ENCODE measurements around the gene STXBP6. TPM values are rescaled to one million over a fixed set of nuclear protein-coding genes. Genes with fewer than 3 reads are reported as not detected.

STXBP6 gene
- total and polyA plus RNA-seq, 2 experiments from 2014 or later, result 19.7 to 29.0 TPM

GRCh38 chr14:24843494-24843893, 206.5 kb downstream of the STXBP6 start:
- Histone ChIP-seq H3K27me3 (ENCODE audit: insufficient read depth) (no peaks in the 10 kb centered on the region), H2AFZ (no peak overlapping the region), H3K27ac (ENCODE audit: low read depth) (no peak overlapping the region), H3K79me2 (replicated peaks; ENCODE audit: insufficient read depth) (no peaks in the 10 kb centered on the region), H3K4me3 (no peak overlapping the region), H3F3A (replicated peaks; ENCODE audit: low read depth) (no peaks in the 10 kb centered on the region), H4K20me1 (replicated peaks; ENCODE audit: insufficient read depth) (no peaks in the 10 kb centered on the region), H3K9me2 (ENCODE audit: insufficient read depth) (no peaks in the 10 kb centered on the region), H3K4me1 (ENCODE audit: insufficient read depth) (peaks cover 7% of the 10 kb centered on the region; the same call in 1 of the 2 replicates), H3K4me2 (no peak overlapping the region), H3K36me3 (ENCODE audit: insufficient read depth) (no peaks in the 10 kb centered on the region)
- H3K36me3 Mint-ChIP-seq (ENCODE audit: low read depth), result no peaks in the 10 kb centered on the region
- H3K27ac Mint-ChIP-seq, result no peak overlapping the region
- no peaks in the 10 kb centered on the region for H3K9me3 Mint-ChIP-seq
- DNase-seq (ENCODE audit: low spot score) (no peak), ATAC-seq (no peak)
- H3K27me3 Mint-ChIP-seq (ENCODE audit: insufficient read depth, low read depth, poor library complexity), result peaks cover 3% of the 10 kb centered on the region
- TF ChIP-seq, protein P1, sequence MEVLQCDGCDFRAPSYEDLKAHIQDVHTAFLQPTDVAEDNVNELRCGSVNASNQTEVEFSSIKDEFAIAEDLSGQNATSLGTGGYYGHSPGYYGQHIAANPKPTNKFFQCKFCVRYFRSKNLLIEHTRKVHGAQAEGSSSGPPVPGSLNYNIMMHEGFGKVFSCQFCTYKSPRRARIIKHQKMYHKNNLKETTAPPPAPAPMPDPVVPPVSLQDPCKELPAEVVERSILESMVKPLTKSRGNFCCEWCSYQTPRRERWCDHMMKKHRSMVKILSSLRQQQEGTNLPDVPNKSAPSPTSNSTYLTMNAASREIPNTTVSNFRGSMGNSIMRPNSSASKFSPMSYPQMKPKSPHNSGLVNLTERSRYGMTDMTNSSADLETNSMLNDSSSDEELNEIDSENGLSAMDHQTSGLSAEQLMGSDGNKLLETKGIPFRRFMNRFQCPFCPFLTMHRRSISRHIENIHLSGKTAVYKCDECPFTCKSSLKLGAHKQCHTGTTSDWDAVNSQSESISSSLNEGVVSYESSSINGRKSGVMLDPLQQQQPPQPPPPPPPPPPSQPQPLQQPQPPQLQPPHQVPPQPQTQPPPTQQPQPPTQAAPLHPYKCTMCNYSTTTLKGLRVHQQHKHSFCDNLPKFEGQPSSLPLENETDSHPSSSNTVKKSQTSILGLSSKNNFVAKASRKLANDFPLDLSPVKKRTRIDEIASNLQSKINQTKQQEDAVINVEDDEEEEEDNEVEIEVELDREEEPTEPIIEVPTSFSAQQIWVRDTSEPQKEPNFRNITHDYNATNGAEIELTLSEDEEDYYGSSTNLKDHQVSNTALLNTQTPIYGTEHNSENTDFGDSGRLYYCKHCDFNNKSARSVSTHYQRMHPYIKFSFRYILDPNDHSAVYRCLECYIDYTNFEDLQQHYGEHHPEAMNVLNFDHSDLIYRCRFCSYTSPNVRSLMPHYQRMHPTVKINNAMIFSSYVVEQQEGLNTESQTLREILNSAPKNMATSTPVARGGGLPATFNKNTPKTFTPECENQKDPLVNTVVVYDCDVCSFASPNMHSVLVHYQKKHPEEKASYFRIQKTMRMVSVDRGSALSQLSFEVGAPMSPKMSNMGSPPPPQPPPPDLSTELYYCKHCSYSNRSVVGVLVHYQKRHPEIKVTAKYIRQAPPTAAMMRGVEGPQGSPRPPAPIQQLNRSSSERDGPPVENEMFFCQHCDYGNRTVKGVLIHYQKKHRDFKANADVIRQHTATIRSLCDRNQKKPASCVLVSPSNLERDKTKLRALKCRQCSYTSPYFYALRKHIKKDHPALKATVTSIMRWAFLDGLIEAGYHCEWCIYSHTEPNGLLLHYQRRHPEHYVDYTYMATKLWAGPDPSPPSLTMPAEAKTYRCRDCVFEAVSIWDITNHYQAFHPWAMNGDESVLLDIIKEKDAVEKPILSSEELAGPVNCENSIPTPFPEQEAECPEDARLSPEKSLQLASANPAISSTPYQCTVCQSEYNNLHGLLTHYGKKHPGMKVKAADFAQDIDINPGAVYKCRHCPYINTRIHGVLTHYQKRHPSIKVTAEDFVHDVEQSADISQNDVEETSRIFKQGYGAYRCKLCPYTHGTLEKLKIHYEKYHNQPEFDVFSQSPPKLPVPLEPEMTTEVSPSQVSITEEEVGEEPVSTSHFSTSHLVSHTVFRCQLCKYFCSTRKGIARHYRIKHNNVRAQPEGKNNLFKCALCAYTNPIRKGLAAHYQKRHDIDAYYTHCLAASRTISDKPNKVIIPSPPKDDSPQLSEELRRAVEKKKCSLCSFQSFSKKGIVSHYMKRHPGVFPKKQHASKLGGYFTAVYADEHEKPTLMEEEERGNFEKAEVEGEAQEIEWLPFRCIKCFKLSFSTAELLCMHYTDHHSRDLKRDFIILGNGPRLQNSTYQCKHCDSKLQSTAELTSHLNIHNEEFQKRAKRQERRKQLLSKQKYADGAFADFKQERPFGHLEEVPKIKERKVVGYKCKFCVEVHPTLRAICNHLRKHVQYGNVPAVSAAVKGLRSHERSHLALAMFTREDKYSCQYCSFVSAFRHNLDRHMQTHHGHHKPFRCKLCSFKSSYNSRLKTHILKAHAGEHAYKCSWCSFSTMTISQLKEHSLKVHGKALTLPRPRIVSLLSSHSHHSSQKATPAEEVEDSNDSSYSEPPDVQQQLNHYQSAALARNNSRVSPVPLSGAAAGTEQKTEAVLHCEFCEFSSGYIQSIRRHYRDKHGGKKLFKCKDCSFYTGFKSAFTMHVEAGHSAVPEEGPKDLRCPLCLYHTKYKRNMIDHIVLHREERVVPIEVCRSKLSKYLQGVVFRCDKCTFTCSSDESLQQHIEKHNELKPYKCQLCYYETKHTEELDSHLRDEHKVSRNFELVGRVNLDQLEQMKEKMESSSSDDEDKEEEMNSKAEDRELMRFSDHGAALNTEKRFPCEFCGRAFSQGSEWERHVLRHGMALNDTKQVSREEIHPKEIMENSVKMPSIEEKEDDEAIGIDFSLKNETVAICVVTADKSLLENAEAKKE (CRISPR knock-in tag; IDR thresholded peaks at IDR 0.05), result no peak
- TF ChIP-seq ZNF114 (CRISPR knock-in tag; IDR thresholded peaks at IDR 0.05), result no peak
- TF ChIP-seq ZNF331 (CRISPR knock-in tag; IDR thresholded peaks at IDR 0.05; ENCODE audit: low read depth), result no peak
- no peak for TF ChIP-seq EZH2 (IDR thresholded peaks at IDR 0.05; ENCODE audit: low read depth, unreplicated experiment)
- TF ChIP-seq POLR2AphosphoS5 (IDR thresholded peaks at IDR 0.05; ENCODE audit: low read depth), result no peak
- H3K4me3 Mint-ChIP-seq, result no peak overlapping the region
- H3K4me1 Mint-ChIP-seq, result peaks cover 17% of the 10 kb centered on the region

DNA sequence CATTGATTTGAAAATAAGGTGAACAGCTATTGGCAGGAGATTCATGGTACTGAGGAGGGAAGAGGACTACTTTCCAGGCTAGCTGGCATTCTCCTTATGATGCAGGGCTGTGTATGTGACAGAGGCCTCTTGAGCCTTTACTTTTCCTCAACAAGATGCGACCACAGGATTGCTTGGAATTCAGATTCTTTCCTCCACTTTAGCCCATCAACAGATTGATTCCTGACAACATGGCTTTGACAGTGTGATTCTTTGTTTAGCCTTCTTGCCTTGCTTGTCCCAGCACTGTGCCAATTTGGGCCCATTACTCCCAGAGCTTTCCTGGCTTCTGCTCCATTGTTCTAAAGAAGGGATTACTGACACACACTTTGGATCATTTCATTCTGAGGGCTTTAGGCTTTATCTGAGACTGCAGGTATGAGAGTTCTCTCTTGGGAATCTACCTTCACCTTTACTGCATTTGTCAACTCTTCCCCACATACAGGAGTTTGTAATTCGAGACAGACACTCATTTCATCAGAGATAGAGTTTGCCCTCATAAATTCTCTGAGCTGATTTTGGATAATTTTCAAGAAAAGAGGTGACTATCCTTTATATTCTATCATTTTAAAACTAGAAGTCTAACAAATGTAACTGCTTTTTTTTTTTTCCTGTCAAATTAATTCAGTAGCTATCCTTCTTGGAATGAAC, 209.6 kb downstream of the STXBP6 start:
- Mint-ChIP-seq H3K27me3 (ENCODE audit: insufficient read depth, low read depth, poor library complexity) (peaks cover 2% of the 10 kb centered on the region), H3K9me3 (no peaks in the 10 kb centered on the region), H3K36me3 (ENCODE audit: low read depth) (no peaks in the 10 kb centered on the region), H3K4me3 (no peak overlapping the region), H3K27ac (0 out of 2 replicates have a peak overlapping the region, but pooled peaks have one; percentile 4), H3K4me1 (peaks cover 12% of the 10 kb centered on the region)
- H2AFZ ChIP-seq, result no peak overlapping the region
- H3K27me3 ChIP-seq (ENCODE audit: insufficient read depth), result no peaks in the 10 kb centered on the region
- no peak; the same call in 2 of the 3 replicates for ATAC-seq
- no peaks in the 10 kb centered on the region for H3K36me3 ChIP-seq (ENCODE audit: insufficient read depth)
- H3K79me2 ChIP-seq (replicated peaks; ENCODE audit: insufficient read depth), result no peaks in the 10 kb centered on the region
- DNase-seq (ENCODE audit: low spot score), result no peak
- no peaks in the 10 kb centered on the region for H3K9me2 ChIP-seq (ENCODE audit: insufficient read depth)
- no peak overlapping the region for H3K4me2 ChIP-seq
- H3F3A ChIP-seq (replicated peaks; ENCODE audit: low read depth), result no peaks in the 10 kb centered on the region
- peaks cover 4% of the 10 kb centered on the region; the same call in 1 of the 2 replicates for H3K4me1 ChIP-seq (ENCODE audit: insufficient read depth)
- H3K4me3 ChIP-seq, result no peak overlapping the region
- H3K27ac ChIP-seq (ENCODE audit: low read depth), result no peak overlapping the region
- H4K20me1 ChIP-seq (replicated peaks; ENCODE audit: insufficient read depth), result no peaks in the 10 kb centered on the region
- TF ChIP-seq CREB1 (CRISPR knock-in tag; IDR thresholded peaks at IDR 0.05; ENCODE audit: low read depth), result no peak
- no peak for TF ChIP-seq ZNF114 (CRISPR knock-in tag; IDR thresholded peaks at IDR 0.05)
- no peak for TF ChIP-seq NANOG (IDR thresholded peaks at IDR 0.05; ENCODE audit: borderline replicate concordance)
- TF ChIP-seq ZNF331 (CRISPR knock-in tag; IDR thresholded peaks at IDR 0.05; ENCODE audit: low read depth), result no peak
- no peak for TF ChIP-seq EZH2phosphoT487 (IDR thresholded peaks at IDR 0.05; ENCODE audit: unreplicated experiment)
- TF ChIP-seq CTCF (conservative IDR thresholded peaks at IDR 0.05; ENCODE audit: low read depth in 2 of 2), result no peak

All from GM23338 (cell line).